ENCODE results near the gene PTH2R. TPM values are rescaled to one million over a fixed set of nuclear protein-coding genes. Genes with fewer than 3 reads are reported as not detected.

PTH2R gene
- total and polyA plus RNA-seq, 7 donors: 0.01 to 0.08 TPM; not detected in 5

DNA sequence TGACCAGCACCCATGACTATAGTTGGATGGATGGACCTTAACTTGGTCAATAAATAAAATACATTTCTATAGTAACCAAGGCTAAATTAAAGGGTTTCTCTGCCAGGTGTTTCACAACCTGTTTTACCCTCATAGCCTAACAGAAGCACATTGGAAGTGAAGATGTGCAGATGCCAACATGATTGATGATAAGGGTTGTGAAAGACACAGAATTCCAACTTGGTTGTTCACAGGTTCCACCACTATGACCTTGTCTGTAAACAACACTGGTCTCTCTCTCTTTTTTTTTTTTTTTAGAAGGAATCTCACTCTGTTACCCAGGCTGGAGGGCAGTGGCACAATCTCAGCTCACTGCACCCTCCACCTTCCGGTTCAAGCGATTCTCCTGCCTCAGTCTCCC is 37.5 kb upstream of the PTH2R start:
- Histone ChIP-seq H3K4me3 (no peak overlapping the region), H3K27me3 (ENCODE audit: insufficient read depth in 3 of 3, low read length in 2 of 3) (peaks cover 0 to 3% (median 0%) of the 10 kb centered on the region in 3 donors), H3K27ac (no peak overlapping the region), H3K36me3 (ENCODE audit: insufficient read depth in 1 of 2, low read depth in 1 of 2) (no peaks in the 10 kb centered on the region), H3K9me3 (peaks cover 8% of the 10 kb centered on the region), H3K4me1 (no peaks in the 10 kb centered on the region)
- intact Hi-C loops (cut with DNase I): no loop called here
- ATAC-seq (no peak), DNase-seq (no peak)
- TF ChIP-seq, protein P1, sequence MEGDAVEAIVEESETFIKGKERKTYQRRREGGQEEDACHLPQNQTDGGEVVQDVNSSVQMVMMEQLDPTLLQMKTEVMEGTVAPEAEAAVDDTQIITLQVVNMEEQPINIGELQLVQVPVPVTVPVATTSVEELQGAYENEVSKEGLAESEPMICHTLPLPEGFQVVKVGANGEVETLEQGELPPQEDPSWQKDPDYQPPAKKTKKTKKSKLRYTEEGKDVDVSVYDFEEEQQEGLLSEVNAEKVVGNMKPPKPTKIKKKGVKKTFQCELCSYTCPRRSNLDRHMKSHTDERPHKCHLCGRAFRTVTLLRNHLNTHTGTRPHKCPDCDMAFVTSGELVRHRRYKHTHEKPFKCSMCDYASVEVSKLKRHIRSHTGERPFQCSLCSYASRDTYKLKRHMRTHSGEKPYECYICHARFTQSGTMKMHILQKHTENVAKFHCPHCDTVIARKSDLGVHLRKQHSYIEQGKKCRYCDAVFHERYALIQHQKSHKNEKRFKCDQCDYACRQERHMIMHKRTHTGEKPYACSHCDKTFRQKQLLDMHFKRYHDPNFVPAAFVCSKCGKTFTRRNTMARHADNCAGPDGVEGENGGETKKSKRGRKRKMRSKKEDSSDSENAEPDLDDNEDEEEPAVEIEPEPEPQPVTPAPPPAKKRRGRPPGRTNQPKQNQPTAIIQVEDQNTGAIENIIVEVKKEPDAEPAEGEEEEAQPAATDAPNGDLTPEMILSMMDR (IDR thresholded peaks at IDR 0.05): no peak
- 97 to 100% (median 98%) methylated on average over 2 of the region's 2 CpGs for WGBS, 3 donors

DNA sequence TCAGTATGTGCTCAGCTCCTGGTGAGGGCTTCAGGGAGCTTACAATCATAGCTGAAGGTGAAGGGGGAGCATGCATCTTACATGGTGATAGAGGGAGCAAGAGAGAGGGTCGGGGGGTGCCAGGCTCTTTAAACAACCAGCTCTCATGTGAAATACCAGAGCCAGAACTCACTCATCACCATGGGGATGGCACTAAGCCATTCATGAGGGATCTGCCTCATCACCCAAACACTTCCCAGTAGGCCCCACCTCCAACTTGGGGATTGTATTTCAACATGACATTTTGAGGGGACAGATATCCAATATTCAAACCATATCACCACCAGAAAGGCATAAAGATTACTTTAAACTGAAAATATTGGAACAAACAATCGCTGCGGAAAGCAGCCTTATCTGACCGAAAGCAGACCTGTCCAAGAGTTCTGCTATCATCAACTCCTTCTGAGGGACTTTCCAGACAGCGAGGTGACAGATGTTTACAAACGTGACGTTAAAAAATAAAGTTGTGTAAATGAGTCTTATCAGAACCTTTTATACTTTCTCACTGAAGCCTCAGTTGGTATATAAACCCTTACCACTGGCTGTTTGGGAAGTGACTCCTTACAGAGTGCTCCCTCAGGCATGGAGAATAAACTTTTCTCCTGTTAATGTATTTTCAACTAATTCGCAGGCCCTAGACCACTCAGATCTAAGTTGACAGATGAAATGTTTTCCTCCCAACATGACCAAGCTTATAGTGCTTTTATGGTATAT is 35.5 kb upstream of the PTH2R start:
- no peak overlapping the region for H3K4me3 ChIP-seq
- peaks cover 0 to 3% (median 0%) of the 10 kb centered on the region in 3 donors for H3K27me3 ChIP-seq (ENCODE audit: insufficient read depth in 3 of 3, low read length in 2 of 3)
- 85 to 88% (median 86%) methylated on average over 8 of the region's 8 CpGs for WGBS, 3 donors
- H3K4me1 ChIP-seq: no peaks in the 10 kb centered on the region
- ATAC-seq (no peak), DNase-seq (no peak)
- no peak overlapping the region for H3K27ac ChIP-seq
- H3K9me3 ChIP-seq: no peaks in the 10 kb centered on the region
- TF ChIP-seq, protein P1 (IDR thresholded peaks at IDR 0.05): no peak
- no peaks in the 10 kb centered on the region for H3K36me3 ChIP-seq (ENCODE audit: insufficient read depth in 1 of 2, low read depth in 1 of 2)
- intact Hi-C loops (cut with DNase I): no loop called here

DNA sequence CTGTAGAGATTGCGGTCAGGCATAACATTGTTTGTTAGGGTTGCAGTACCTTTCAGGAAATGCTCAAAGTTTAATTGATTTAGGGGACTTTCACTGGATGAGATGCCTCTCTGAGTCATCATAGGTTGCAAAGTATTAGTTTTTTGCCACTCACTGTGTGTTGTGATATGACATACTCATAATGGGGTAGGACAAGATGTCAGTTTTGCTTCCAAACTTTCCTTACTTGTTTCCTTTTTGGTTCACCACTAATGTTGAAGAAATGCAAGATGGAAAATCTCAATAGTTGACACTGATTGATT is 35.0 kb upstream of the PTH2R start:
- ATAC-seq (no peak), DNase-seq (no peak)
- Histone ChIP-seq H3K27me3 (ENCODE audit: insufficient read depth in 3 of 3, low read length in 2 of 3) (peaks cover 0 to 3% (median 0%) of the 10 kb centered on the region in 3 donors), H3K4me1 (no peaks in the 10 kb centered on the region), H3K27ac (no peak overlapping the region), H3K4me3 (no peak overlapping the region), H3K36me3 (ENCODE audit: insufficient read depth in 1 of 2, low read depth in 1 of 2) (no peaks in the 10 kb centered on the region), H3K9me3 (no peaks in the 10 kb centered on the region)
- TF ChIP-seq, protein P1 (IDR thresholded peaks at IDR 0.05): no peak
- intact Hi-C loops (cut with DNase I): no loop called here
- WGBS, 3 donors: 41 to 95% (median 51%) methylated on average over 1 of the region's 1 CpG

DNA sequence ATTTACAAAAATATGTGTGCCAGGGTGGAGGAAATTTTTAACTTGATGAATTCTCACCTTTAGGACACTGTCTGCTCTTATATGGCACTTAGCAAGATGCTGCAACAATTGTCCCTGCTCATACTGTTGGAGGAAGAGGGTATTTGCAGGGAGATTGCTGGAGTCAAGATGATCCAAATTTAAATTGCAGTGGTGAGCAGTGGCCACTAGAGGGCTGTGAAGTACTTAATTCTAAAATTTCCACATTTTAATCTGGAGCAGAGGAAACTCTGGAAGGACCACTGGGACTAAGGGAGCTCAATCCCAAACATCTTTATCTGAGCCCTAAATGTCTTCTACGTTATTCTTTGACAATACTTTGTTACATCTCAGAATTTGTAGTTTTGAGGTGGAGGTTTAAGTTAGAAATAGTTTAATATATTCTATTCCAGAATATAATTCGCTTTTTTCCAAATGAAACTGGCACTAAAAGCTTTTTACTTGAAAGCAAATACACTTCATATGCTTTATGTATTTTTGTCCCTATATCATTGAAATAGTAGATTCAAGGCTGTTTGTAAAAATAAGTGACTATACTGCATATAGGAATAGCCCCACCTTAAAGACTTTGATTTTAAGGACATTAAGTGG is 33.0 kb upstream of the PTH2R start:
- no peaks in the 10 kb centered on the region for H3K36me3 ChIP-seq (ENCODE audit: insufficient read depth in 1 of 2, low read depth in 1 of 2)
- 48 to 53% (median 51%) methylated on average over 2 of the region's 2 CpGs for WGBS, 3 donors
- TF ChIP-seq, protein P1 (IDR thresholded peaks at IDR 0.05): peak; percentile 82
- H3K27ac ChIP-seq: no peak overlapping the region
- H3K27me3 ChIP-seq (ENCODE audit: insufficient read depth in 3 of 3, low read length in 2 of 3): peaks cover 0 to 3% (median 0%) of the 10 kb centered on the region in 3 donors
- no peak for ATAC-seq
- DNase-seq: no peak
- H3K4me3 ChIP-seq: no peak overlapping the region
- no peaks in the 10 kb centered on the region for H3K4me1 ChIP-seq
- no peaks in the 10 kb centered on the region for H3K9me3 ChIP-seq
- intact Hi-C loops (cut with DNase I): no loop called here
